Stimulated activated CD4-positive, alpha-beta T cell treated with anti-CD3 and anti-CD28 coated beads, TNF-alpha, amount 100 ng/mL, for 1 hour (primary cell): ENCODE measurements around the gene SIGLEC8.
"Not testable (repeated sequence)": the region's sequence is repeated elsewhere in the genome, so short reads cannot be mapped to it uniquely, and the experiment has no call there.

ENCODE experiments used
- DNase-seq, 3 donors: peaks; one replicate each; pipeline ENCODE4 v3.0.0-alpha.2; 2020; ENCODE audit warnings: low read depth in 3 of 3, low spot score in 1 of 3

The SIGLEC8 gene

DNA sequence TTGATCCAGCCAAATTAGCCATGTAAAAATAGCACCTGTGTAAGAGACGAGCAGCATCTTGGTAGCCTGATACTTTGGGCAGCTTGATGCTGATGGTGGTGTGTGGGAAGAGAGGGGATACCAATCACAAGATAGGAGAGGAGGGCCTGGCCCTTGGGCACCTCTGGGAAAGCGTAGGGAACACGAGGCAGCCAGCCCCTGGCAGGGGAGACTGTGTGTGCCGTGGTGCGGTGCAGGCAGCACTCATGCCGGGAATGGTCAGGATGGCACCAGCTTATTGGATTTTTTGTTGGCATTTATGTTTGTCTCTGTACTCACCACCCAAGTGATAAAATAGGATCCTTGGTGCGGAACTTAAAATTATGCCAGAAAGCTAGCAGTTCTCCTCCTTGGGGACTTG is 10.2 kb downstream of the SIGLEC8 start:
- no peak for DNase-seq

- not testable (repeated sequence) for DNase-seq
Measured at GRCh38 chr19:51447510-51447909, 10.7 kb downstream of the SIGLEC8 start.

DNA sequence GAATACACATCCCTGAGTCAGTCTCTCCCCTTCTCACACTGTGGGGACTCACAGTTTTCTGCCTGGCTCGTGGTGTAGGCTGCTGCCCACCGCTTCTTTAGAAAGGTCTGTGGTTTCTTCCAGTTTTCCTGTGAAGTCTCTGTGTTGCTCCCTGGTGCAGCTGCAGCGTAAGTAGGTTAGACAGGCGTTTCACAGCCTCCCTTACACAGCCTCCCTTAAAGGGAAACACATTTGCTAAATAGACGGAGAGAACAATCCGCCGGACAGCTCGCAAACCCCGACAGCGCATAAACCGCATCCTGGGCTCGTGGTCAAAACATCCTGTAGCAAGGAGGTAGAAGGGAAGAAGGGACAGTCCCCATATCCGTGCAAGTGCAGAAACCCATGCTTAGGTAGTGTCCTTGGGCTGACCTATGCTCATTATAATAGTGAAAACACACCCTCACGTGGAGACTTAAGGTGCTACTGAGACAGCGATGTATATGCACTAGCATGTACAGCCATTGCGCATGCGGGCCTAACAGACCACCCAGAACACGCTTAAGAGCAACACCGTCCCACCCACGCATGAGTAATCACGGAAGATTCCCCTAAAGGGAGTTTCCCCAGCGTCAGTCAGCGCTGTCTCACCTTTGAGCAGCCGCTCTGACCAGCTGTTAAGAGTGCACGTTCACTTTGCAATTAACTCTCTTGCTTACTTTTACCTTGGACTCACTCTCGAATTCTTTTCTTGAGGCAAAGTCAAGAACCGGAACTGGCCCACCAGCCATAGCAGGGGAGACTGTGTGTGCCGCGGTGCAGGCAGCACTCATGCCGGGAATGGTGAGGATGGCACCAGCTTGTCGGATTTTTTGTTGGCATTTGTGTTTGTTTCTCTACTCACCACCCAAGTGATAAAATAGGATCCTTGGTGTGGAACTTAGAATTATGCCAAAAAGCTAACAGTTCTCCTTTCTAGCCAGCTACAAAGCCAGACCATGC is 16.6 kb downstream of the SIGLEC8 start:
- DNase-seq: peak; percentile 61 to 77 (median 70)

DNA sequence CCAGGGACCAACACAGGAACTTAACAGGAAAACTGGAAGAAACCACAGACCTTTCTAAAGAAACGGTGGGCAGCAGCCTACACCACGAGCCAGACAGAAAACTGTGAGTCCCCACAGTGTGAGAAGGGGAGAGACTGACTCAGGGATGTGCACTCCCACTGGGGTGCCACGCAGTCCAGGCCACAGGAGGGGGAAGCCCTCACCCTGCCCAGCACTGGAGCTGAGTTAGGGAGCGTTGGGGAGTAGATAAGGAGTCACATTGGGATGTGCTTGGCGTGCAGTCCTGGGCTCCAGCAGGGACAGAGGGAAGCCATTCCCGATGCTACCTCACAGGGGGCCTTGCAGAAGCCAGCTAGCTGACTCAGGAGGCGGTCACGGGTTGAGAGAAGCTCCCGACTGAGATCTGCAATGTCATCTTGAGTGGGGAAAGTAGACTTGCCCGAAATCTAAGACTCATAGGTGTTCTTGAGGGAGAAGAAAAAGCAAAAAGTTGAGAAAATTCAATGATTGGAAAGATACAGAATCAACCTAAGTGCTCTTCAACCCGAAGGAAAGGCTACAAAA is 17.3 kb downstream of the SIGLEC8 start:
- DNase-seq: peak in 1 of 3 donors; percentile 43

DNA sequence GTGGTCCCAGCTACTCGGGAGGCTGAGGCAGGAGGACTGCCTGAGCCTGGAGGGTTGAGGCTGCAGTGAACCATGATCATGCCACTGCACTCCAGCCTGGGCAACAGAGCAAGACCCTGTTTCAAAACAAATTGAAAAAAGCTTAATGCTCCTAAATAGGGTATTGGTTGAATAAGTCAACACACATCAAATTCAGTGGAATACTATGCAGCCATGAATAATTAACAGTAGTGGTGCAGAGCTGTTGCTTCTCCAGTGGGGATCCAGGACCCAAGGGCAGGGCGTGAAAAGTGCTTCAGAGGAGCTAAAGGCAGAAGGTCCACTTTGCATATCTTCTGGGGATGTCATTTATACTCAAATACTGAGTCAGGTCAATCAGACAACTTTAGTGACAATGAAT is 18.2 kb downstream of the SIGLEC8 start:
- no peak for DNase-seq

DNA sequence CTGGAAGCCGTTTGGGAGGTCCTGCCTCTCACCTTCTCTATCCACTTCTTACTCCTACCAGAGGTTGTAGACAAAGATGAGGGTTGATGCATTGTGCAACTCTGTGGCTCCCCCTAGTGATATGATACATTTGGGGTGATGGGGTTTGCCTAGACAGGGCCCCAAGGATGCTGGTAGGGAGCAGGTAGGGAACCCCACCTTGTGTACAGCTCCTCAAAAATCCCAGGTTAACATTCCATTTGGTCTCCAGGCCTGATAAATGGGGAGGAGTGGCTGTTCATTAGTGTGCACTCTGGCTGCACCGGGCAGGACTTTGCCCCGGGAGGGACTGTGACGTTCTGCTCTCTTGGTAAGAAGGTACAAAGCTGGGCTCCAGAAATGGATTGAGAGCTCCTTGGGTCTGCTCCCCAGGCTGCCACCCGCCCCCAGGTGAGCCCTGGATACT is 19.2 kb downstream of the SIGLEC8 start:
- no peak for DNase-seq

GRCh38 chr19:51434456-51434855 is 23.8 kb downstream of the SIGLEC8 start:
- DNase-seq: no peak

- DNase-seq: no peak
Measured at GRCh38 chr19:51433043-51433442, 25.2 kb downstream of the SIGLEC8 start.

DNA sequence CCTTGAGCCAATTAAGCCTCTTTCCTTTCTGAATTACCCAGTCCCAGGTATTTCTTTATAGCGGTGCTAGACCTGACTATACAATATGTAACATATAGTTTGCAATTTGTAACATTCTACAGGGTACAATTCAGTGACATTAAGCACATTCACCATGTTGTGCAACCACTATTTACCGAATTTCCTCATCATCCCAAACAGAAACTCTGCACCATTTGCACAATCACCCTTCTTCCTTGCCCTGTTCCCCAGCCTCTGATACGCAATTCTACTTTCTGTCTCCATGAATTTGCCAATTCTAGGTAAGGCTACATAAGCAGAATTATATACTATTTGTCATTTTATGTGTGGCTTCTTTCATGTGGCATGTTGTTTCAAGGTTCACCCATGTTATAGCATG is 27.1 kb downstream of the SIGLEC8 start:
- DNase-seq: no peak

GRCh38 chr19:51430221-51430620 is 28.0 kb downstream of the SIGLEC8 start:
- no peak for DNase-seq

DNA sequence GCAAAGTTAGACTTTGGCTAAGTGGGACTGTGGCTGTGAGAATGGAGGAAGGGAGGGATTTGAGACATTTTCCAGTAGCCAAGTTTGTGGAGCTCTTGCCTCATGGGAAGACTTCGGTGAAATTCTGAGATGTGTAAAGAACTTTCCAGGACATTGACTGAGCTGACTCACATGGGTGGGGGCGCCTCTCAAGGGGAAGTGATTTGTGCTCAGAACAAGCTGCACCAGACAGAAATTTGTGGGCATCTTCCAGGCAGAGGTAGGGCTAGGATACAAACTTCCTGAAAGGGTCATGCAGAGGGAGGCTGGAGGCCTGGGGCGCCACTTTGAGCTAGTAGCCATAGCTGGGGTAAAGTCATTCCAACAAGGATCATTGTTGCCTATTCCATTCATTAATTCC is 31.1 kb downstream of the SIGLEC8 start:
- DNase-seq: no peak

GRCh38 chr19:51422053-51422448 is 36.2 kb downstream of the SIGLEC8 start:
- peak; percentile 57 to 91 (median 66) for DNase-seq

- DNase-seq: no peak
Measured at GRCh38 chr19:51421229-51422052, 36.8 kb downstream of the SIGLEC8 start.

DNA sequence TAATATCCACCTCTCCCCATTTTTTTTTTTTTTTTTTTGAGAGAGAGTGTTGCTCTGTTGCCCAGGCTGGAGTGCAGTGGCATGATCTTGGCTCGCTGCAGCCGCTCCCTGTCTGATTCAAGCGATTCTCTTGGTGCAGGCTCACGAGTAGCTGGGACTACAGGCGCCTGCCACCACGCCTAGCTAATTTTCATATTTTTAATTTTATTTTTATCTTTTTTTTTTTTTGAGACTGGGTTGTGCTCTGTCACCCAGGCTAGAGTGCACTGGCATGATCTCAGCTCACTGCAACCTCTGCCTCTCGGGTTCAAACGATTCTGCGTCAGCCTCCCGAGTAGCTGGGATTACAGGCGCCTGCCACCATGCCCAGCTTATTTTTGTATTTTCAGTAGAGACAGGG is 37.7 kb downstream of the SIGLEC8 start:
- DNase-seq: not testable (repeated sequence)

GRCh38 chr19:51418707-51419106 is 39.5 kb downstream of the SIGLEC8 start:
- no peak for DNase-seq

DNA sequence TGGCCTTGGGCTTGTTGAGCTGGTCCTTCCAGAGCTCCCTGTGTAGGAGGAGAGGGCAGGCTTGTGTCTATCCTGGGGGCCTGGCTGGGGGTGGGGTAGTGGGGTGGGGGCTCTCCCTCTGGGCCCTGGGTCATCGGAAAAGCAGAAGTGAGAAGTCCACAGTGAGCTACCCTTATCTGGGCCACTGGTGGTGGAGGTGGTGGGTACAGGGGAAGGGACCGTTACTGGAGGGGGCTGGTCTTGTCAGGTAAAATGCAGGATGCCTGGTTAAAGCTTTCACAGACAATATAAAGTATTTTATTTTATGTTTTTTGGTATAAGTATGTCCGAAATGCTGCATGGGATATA is 40.5 kb downstream of the SIGLEC8 start:
- no peak for DNase-seq

GRCh38 chr19:51417107-51417809 is 41.0 kb downstream of the SIGLEC8 start, which contains the start of gene SIGLEC10:
Gene SIGLEC10 (minus strand): TSS chr19:51417642. CDS start chr19:51417581, 61 bp downstream.
- no peak for DNase-seq

DNA sequence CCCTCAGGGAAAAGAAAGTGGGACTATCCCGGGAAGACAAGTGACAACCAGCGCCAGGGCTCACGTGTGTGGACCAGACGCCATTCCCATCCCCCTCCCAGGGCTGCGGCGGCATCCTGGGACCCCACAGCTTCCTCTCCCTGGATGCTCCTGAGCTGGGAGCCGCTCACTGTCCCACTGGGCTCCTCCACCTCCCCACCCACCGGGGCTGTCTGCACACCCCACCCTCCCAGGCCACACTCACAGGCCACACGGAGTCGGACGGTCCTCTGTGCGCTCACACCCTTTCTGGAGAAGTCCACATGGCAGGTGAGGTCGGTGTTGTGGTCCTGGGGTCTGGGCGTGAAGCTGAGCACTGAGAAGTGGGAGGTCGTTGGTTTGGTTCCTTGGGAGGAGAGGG is 41.8 kb downstream of the SIGLEC8 start:
- DNase-seq: not testable (repeated sequence)

DNA sequence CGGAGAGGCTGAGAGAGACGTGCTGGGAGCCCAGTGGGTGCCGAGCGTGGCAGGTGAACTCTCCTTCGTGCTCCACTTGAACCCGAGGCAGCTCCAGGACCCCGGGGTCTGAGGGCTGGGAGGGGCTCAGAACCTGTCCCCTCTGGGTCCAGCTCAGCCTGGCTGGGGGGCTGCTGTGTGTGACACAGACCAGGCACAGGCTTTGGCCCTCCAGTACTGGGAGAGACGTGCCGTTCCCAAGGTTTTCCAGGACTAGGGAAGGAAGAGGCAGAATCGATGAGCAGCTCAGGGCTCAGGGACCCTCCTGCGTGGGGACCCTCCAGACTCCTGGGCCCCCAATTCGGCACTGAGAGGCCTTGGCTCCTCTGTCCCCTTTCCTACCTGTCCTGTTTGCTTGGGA is 43.1 kb downstream of the SIGLEC8 start:
- DNase-seq: no peak

- DNase-seq: no peak
Measured at GRCh38 chr19:51410950-51411748, 47.1 kb downstream of the SIGLEC8 start.
